H4 (cell line): ENCODE measurements around the gene TMEM267. TPM values are rescaled to one million over a fixed set of nuclear protein-coding genes. Genes with fewer than 3 reads are reported as not detected.
"Not testable (repeated sequence)": the region's sequence is repeated elsewhere in the genome, so short reads cannot be mapped to it uniquely, and the experiment has no call there.

Experiments used
- DNase-seq: peaks from one replicate; pipeline ENCODE4 v3.0.0-alpha.2; 2015; ENCODE audit warnings: low spot score
- total RNA-seq: library from RNA; depleted of rRNA; stranded (reverse); fragments of >200 nt; shearing (Covaris generic); gene quantifications from 2 replicates; pipeline ENCODE4 v1.2.3, GENCODE V29; 2014

TMEM267 gene
- total RNA-seq, 1 experiment from 2014 or later, result 16.4 TPM

DNA sequence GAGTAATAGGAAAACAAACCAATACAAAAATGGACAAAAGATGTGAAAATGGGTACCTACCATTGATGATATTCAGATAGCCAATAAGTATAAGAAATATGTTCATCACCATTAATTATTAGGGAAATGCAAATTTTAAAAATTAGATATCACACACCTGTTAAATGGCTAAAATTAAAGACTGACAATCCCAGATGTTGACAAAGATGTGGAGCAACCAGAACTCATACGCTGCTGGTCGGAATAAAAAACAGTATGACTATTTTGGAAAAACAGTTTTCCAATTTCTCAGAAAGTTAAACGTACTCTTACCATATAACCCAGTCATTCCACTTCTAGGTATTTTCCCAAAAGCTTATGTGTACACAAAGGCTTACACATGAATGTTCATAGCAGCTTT, 27.1 kb downstream of the TMEM267 start:
- DNase-seq, result no peak

DNA sequence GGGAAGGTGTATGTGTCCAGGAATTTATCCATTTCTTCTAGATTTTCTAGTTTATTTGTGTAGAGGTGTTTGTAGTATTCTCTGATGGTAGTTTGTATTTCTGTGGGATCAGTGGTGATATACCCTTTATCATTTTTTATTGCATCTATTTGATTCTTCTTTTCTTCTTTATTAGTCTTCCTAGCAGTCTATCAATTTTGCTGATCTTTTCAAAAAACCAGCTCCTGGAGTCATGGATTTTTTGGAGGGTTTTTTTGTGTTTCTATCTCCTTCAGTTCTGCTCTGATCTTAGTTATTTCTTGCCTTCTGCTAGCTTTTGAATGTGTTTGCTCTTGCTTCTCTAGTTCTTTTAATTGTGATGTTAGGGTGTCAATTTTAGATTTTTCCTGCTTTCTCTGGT, 42.1 kb downstream of the TMEM267 start:
- DNase-seq, result not testable (repeated sequence)

DNA sequence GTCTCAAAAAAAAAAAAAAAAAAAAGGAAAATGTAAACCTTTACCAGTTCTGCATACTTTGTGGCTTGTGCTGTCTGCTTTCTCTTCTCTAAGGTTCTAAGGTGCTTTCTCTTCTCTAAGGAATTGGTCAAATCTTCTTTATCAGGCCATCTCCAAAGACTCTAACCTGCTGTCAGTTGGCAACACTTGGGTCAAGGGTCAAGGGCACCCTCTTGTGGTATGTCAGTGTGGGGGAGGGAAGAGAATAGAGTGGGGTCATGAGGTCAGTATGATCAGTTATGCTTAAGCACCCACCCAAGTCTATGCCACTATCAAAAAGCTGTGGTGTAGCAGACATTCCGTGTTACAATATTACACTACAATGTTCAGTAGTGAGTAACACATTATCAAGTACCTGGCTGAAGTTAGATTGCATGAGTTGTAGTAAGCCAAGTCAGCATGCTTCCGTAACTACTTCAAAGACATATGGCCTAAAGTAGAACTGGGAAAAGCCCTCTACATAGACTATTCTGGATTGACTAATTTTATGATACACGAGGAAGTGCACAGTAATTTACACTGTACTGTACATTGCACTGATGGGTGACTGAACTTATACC, 46.5 kb downstream of the TMEM267 start:
- no peak for DNase-seq

DNA sequence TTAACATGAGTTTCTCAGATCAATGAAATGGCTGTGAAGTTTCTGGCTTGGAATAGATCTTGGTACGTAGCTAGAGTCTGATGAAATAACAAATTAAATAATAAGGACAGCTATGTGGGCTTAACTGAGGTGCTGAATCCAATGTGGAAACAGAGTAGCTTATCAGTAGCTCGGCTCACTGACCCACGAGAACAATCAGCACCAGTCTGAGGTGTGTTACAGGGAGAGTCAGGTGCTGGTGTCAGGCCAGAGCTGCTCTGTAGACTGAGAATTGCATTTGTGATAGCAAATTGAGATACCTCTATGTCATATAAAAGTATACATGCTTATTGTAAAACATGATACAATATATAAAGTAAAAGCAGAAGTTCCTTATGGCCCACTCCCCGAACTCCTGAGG, 50.3 kb downstream of the TMEM267 start:
- DNase-seq, result no peak

DNA sequence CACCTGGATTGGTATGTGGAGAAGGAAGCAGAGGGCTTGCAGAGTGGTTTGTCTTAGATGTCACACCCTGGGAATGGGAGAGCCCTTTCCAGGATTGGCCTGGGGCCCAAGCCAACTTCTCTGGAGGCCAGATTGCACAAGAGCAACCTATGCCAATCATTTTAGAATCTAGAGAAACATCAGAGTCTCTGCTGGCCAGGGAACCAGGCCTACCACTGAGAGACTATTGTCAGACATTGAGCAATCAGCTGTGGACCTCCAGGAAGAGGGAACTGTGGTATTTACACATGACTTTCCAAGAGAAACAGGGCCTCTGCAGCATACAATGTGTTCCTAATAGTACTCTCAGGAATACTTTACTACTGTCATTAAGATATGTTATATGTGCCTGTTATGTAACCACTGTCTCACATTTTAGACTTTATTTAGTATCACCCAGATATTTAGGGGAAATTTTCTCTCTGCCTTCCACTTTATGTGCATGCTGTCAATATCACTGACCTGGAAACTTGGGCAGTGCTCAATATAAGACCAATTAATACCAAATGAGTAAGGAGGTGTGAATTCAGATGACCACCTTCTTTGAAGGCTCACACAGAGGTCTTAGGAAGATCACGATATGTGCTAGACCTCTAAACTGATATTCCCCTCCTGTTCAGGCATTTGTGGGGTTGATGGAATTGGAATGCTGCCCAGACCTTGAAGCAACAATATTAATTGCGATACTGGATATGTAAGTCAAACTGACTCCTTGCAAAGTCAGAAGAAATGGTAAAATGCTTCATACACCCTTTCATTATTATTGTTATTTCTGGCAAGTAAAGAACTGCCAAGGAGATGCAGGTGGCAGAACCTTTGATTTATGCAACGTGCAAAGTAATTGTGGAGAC, 50.9 kb downstream of the TMEM267 start:
- DNase-seq, result peak; percentile 91

DNA sequence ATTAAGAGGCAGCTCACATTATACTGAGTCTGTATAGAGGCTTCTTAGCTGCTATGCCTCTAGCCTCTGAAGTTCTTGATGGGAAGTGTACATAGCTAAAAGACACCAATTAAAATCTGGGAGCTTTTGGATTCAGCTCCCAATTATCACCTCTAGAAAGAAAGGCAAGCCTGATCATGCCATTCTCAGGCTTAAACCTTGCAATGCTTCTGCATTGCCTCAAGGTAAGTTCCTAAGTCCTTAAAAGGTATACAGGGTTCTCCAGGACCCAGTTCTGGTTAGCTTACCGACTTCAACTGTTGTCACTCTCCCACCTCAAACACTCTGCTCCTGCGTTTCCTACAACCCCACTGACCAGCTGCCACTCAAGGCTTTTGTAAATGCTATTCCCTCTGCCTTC, 54.0 kb downstream of the TMEM267 start:
- DNase-seq, result no peak

DNA sequence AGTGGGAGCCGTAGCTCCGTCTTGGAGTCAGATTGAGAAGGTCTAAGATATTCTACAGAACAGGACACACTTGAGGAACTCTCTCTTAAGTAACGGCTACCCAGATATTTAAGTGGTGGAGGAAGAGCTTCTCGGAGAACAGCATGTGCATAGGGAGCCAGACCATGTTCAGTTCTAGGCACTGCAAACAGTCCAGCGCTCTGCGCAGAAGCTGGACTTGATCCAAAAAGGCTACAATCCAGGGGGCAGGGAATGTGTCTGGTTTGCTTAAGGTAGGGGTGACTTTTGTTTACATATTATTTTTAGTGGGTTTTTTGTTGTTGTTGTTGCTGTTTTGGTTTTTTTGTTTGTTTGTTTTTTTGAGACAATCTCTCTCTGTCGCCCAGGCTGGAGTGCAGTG, 54.6 kb downstream of the TMEM267 start:
- no peak for DNase-seq

DNA sequence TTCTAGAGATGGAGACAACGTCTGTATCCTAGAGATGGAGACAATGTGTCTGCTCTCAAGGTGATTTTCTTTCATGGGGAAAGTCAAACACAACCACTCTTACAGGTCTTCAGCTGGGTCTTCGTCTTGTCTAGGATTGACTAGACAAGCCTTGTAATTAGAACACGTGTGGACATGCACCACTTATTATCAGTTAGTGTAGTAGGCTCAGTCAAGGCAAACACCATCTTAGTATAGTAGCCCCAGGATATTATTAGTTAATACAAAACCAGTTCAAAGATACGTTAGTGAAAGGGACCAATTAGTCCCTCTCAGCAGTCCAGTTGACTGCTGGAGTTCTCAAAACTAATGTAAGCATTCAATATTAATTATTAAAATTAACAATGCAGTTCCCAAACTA, 56.4 kb downstream of the TMEM267 start:
- no peak for DNase-seq

DNA sequence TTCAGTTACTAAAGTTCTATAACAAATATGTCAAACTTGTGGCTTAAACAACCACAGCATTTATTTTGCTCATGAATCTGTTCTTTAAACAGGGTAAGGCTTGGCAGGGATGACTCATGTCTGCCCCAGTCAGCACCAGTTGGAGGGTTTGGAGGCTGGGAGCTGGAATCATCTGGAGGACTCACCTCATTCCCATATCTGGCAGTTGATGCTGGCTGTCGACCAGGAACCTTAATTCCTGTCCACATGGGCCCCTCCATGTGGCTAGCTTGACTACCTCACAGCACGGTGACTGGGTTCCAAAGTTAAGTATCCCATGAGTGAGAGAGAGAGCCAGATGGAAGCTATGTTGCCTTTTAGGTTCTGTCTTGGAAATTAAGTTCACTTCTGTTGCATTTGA, 57.7 kb downstream of the TMEM267 start:
- DNase-seq, result peak; percentile 93

DNA sequence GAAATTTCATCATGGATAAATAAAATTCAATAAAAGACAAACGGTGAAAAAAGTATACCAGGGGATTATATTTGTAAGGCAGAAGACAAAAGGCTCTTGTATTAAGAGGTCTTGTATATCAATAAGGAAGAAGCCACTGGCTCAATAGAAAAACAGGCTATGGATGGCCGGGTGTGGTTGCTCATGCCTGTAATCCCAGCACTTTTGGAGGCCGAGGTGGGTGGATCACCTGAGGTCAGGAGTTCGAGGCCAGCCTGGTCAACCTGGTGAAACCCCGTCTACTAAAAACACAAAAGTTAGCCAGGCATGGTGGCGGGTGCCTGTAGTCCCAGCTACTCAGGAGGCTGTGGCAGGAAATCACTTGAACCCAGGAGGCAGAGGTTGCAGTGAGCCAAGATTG, 60.6 kb downstream of the TMEM267 start:
- not testable (repeated sequence) for DNase-seq

DNA sequence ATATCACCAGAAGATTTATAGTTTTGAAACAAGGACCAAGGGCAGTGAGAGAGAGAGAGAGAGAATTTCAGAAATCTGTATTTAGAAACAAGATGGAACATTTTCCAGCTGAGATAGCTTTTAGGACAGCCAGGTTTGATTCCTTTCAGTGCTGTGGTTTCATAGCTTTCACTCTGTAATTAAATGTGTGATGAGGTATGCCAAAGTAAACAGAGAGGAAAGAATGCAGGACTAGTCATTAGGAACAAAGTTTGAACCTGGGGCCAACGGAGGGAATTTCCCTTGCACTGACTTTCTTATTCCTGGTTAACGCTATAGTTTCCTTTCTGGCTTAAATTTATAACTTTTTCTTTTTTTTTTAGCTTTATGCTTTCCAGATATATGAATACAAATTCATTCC, 61.5 kb downstream of the TMEM267 start:
- peak; percentile 72 for DNase-seq

DNA sequence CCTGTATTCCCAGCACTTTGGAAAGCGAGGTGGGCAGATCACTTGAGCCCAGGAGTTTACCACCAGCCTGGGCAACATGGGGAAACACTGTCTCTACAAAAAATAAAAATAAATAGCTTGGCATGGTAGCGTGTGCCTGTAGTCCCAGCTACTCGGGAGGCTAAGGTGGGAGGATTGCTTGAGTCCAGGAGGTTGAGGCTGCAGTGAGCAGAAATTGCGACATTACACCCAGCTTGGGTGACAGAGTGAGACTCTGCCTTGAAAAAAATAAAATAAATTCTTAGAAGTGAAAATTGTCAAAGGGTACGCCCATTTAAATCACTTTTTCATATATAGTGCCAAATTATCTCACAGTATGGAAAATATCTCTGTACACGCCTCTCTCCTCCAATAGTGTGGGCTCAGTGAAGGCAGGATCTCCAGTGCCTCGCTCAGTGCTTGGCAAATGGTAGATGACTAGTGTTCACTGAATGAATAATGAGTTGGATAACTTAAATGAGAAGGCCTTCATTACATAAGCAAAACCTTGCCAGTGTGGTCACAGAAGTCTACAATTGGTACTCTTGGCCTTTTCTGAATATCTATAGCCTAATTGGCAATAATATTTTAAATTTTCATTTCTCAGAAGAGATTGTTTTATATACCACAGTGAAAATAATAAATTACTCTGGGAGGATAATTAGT, 62.1 kb downstream of the TMEM267 start:
- no peak for DNase-seq

DNA sequence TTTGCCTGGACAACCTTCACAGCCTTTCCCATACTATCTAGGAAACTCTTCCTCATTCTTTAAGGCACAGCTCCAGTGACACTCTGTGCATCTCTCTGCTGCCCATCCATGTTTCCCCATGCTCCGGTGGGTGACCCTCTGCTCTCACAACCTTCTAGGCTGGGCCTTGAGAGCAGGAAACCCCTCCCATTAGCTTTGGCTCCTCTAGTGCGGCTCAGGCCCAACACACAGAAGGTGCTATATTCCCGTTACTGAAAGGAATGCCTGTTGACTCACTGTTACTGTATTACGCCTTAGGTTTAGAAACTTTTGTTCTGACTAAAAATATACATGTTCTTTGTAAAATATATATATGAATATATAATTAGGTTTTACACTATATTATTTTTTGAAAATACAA, 63.4 kb downstream of the TMEM267 start:
- DNase-seq, result no peak

DNA sequence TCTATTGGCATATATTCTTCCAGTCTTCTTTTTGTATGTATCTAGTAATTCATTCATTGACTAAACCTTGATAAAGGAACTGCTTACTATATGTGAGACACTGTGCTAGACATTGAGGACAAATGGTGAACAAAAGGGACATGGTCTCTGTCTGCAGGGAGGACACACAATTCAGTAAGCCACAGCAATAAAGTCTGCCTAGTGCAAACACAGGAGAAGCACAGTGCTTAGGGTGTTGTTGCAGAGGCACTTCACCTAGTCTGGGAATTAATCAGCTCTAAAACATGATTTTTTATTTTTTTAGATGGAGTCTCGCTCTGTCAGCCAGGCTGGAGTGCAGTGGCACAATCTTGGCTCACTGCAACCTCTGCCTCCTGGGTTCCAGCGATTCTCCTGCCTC, 65.1 kb downstream of the TMEM267 start:
- DNase-seq, result no peak

DNA sequence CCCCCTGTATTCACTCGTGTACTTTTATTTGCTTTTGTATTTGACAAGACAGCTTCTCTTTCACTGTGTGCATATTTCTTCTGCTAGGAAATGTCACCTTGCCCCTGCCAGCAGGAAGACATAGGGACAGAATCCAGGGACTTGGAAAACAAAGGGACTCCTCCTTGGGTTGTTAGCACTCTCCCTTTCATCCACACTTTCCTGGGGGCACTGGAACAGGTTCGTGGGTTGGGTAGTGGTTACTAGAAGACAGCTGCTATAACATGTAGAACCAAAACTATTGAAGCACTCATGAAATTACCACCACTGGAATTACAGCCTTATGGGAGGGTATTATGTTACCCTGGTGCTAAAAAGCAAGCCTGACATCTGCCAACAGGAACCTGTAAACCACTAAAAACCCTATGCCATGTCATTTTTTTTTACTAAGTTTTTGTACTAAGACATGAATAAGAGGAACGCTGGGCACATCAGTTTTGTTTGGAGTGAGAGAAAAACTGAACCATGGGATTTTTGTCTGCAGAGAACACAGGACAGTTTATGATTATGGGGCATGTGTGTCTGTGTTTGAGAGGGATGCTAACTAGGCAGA, 66.8 kb downstream of the TMEM267 start:
- DNase-seq, result no peak

DNA sequence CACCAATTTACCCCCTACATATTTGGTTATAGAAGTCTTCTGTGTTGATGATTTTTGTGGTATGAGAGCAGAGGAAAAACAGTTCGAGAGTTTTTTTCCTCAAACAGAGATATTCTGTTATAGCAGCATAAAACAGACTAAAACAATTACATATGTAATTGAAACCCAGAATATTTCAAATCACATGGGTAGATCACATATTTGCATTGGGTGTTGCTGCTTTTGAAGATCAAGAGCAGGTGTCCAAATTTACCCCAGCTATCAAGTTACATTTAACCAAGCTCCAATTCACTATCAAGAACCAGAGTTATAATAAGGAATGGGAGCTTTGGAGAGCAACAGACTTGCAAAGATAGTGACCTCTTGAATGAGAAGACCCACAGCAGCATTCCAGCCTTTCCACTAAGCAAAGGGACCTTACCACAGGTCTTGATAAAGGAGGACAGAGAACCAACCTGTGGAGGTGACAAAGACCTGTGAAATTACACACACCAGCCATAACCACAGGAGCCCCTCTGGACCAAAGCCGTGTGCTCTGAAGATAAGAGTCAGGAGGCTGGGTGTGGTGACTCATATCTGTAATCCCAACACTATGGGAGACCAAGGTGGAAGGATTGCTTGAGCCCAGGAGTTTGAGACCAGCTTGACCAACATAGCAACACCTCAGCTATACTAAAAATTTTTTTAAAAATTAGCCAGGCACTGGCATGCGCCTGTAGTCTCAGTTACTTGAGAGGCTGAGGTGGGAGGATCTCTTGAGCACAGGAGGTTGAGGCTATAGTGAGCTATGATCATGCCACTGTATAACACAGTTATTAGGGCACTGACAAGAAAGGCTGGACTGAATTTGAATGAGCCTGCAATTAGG, 67.5 kb downstream of the TMEM267 start:
- no peak for DNase-seq

DNA sequence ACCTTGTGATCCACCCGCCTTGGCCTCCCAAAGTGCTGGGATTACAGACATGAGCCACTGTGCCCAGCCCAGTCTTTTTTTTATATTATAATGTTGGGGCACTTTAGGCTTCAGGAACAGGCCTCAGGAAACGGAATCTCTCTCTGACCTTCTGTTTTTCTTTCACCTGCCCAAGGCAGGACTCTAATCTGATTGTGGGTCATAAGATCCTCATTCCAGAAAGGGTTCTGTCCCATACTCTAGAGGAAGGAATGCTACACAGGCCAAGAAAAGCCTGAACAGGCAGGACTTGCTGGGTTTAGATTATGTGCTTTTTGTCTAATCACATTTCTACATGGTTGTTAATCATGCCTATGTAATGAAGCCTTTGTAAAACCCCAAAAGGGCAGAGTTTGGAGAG, 69.7 kb downstream of the TMEM267 start:
- no peak for DNase-seq

DNA sequence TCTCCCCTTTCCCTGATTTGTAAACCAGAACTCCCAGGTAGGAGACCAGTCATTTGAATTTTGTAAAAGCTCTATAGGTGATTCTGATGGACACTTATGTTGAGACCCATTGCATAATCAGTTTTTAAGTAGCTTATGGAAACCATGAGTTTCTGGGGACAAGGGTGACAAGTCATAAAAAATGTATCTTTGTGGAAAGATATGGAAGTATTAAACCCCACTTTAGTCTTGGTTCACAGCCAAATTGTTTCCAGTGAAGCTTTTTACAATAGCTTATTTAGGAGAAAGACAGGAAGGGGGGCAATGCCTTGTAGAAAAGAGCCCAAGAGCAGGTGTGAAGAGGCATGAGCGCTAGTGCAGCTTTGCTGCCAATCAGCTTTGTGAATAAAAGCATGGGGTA, 71.0 kb downstream of the TMEM267 start:
- no peak for DNase-seq

DNA sequence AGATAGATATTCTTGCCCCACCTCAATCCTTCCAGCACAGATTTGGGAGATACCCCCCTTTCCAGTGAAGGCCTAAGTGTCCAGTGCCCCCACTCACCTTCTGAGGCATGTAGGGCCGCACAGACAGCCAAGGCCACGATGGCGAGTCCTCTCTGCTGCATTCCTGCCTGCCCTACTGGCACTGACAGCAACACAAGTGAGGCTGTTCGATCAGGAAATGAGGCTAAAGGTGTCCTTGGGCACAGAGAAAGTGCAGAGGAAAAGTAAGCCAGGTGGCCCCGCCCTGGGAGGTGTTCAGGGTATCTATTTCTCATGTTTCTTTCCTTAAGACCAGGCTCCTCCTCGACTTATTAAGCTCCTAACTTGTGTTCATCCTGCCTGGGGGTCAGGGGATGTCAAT, 71.5 kb downstream of the TMEM267 start, which contains the start of gene CCL28:
TSS of gene CCL28 (minus strand) at position 236 of the 400 bp plus-strand sequence. CDS start at position 161, 75 bp downstream.
- no peak for DNase-seq

DNA sequence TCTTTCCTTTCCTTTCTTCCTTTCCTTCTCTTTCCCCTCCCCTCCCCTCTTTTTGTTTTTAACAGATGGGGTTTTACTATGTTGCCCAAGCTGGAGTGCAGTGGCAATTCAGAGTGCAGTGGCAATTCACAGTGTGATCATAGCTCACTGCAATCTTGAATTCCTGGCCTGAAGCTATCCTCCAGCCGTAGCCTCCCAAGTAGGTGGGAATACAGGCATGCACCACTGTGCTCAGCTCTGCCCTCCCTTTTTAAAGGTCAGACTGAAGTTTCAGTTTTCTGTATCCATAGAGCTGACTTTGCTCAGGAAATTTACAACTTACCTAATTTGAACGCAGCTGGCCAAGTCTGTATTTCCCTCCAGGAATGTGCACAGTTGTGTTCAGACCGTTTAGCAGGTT, 72.2 kb downstream of the TMEM267 start:
- no peak for DNase-seq

DNA sequence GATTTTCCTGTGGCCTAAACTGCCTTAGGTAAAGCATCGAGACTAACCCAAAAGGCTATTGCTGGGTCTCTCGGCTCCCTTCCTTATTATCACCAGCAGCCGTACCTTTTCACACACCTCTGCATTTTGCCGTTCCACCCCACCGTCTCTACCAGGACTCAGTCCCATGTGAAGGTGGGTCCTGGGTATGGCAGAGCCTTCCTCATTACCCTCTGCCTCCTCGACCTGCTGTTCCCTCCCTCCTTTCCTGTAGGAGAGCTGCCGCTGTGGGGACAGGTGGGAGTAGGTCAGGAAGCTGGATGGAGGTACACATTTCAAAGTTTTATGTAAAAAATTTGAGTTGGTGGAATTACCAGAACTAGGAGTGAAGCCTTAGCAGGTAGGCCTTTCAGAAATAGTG, 73.3 kb downstream of the TMEM267 start:
- DNase-seq, result no peak
